ENCODE measurements around the gene DUSP8.
A peak's percentile ranks its signal among the peaks of the same experiment; 100 is the strongest.

DUSP8 gene

DNA sequence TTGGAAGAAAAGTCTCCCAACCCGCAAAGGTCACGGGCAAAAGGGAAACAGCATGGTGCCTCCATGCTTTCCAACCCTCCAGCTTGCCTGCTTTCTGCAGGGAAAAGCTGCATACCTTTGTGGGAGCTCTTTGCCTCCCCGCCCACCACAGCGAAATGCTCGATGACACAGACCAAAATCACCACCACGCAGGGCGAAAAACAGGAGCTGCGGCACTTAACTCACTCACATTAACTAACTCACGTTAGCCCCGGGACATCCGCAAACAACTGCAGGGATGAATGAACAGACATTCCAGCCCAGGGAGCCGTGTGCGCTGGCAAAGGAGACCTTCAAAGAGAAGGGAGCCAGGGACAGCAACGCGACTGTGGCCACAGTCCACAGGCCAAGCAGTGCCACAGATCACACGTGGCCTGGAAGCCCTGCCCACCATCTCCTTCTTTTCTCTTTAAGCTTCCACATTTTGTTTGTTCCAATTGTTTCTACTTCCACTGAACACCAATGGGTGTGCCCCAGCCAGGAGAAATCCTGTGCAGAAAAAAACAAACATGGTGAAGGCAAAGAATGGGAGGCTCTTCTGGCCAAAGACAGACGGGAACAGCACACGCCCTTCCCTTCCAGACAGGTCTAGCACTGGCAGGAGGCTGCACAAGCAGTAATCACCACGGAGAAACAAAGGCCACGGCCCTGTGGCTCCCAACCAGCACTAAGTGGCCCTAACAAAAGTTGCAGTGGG is 39.3 kb downstream of the DUSP8 start:
- DNase-seq (ENCODE audit: low read depth), result peak; percentile 48

DNA sequence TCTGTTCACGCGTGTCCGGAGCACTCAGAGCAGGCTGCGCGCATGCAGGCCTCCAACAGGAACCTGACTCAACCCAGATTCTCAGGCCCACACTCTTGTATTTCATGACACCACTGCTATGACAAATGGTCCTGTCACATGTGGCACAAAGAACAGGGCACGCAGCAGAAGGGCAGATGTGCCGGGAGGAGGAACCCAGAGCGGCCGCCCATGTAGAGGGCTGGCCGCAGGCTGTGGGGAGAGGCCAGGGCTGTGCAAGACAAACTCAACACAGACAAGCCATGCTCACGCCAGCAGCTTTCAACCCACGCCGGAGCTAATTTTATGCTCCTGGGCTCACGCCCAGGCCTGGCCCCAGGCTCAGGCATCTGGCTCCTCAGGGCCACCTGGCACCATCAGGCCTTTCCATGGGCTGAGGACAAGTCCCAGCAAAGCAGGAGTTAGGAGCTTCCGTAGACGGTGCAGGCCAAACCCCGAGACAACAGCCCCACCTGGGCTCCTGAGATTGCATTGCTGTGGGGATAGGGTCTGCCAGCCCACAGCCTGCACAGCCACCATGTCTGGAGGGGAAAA is 40.0 kb downstream of the DUSP8 start:
- peak; percentile 58 for DNase-seq (ENCODE audit: low read depth)

DNA sequence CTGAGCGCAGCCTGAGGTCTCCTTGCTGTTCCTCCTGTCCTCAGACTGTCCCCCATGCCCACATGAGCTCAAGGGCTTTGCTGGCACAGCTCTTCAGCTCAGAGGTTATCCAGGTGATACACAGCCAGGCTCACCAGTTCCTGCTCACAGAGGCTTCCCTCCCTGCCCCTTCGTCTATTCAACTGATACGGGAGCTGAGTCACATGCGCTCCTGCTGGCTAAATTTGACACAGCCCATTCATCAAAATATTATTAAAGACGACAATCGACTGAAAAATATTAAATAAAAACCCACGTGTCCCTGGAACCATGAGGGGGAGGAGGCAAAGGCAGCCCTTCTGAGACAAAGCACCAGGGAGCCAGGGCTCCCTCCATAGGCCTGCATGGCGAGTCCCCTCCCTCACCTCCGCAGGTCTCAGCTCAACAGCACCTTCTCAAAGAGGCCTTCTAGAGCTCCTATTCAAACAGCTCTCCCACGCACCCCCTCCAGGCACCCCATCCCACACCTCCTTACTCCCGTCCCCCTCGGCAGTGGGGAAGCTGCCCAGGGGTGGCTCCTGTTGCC is 40.5 kb downstream of the DUSP8 start:
- DNase-seq (ENCODE audit: low read depth), result no peak

DNA sequence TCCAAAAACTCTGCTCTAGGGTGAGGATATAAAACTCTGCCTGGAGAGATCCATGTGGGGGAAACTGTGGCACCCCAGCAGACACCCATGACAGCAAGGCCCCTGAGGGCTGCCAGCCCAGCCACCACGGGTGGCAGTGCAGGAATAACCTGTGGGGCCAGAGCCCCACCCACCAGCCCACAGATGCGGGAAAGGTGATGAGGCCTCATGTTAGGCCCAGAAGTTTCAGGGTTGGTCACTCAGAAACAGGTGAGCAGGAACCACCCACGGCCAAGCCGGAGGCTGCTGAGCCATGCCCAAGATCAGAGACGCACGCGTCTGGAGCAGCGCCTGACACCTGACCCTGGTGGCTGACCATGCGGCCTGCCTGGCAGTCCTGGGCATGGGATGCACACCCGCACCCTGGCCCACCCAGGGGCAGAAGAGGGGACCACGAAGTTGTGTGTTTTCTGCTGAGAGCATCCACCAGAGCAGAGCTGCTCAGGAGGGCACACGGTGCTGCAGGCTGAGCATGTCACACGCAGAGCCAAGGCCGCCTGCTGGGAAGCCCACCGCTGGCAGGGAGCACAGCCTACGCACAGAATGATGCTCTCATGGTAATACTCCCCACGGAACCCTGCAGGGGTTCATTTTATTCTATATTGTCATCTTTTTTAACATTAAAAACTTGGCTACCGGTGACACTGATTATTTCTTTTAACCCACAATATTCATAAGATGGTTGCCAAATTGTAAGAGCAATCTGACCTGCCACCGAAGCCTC is 41.2 kb downstream of the DUSP8 start:
- no peak for DNase-seq (ENCODE audit: low read depth)

DNA sequence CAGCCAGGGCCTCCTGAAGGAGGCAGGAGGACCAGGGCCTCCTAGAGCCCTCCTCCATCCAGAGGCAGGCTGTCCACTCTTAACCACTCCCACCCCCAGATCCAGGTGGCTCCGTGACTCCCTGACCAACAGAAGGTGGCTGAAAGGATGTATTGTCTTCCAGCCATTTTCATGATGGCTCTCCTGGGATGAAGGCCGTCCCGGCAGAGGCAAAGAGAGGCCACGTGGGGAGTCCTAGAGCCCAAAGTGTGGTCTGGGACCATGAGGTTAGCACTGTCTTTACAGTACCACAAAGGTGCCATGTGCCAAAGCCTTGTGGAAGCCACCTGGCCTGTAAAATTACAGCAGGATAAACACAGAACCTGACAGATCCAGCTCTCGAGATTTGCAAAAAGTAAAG is 42.3 kb downstream of the DUSP8 start:
- DNase-seq (ENCODE audit: low read depth), result no peak

DNA sequence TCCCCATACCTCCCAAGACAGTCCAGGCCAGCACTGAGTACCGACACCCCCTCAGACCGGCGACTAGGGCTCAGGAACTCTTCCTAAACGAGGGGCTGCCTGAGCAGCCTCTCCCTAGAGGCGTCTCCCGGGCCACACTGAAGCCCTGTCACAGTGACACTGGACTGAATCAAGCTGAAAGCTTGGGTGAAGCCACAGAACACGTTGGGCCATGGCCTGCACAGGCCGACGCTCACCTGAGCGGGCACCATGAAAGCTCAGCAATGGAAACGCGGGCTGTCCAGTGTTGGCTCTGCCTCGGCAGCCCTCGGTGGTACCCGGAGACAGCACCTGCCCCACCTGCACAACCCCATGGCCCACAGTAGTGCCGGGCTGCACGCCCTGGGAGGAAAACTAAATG is 42.8 kb downstream of the DUSP8 start:
- no peak for DNase-seq (ENCODE audit: low read depth)

DNA sequence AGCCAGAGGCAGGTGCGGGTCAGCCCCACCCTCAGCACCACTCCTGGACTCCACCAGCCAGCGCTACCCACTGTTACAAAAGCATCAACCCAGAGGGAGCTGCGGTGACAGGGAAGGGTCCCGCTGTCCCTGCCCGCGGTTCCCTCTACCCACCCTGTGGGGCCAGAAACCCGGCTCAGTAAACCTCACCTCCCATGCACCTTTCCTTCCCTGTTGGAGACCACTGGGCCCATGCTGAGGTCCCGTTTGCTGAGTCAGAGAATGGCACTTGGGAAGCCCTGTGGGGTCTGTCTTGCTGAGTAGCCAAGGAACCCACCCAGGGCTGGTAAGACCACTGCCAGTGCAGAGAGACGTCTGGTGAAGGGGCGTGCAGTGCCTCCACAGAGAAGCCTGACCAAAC is 43.4 kb downstream of the DUSP8 start:
- DNase-seq (ENCODE audit: low read depth), result no peak

DNA sequence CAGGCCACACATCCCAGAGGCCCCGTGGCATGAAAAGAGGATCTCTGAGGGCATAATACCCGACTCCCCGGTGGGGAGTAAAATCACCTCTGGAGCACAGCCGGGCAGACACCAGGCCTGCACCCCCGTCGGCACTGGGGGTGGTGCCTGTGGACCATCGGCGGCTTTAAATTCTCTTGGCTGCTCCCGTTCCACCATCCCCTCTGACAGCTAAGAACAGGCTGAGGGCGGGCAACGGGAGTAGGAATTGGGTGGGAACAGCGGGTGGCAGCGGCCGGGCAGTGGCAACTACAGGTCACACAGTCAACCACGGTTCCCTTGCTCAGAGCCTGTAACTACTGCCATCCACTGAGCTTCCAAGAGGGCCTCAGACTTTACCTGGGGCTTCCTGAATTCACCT is 45.3 kb downstream of the DUSP8 start:
- no peak for DNase-seq (ENCODE audit: low read depth)

DNA sequence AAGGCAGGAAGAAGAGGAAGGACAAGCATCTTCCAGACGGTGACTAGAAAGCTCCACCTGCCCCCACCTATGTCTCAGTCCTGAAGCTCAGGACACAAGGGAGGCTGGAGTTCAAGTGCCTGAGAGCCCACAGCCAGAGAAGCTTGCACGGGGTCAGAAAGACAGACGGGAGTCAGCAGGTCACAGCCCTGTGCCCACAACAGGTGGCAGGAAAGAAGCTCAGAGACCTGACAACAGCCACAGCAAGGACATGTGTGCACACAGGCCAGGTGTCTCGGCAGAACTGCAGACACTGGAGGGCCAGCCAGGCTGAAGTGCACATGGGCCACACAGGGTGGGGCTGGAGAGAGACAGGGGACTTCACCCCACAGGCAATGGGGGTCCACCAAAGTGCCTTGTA is 48.3 kb downstream of the DUSP8 start:
- DNase-seq (ENCODE audit: low read depth), result no peak

DNA sequence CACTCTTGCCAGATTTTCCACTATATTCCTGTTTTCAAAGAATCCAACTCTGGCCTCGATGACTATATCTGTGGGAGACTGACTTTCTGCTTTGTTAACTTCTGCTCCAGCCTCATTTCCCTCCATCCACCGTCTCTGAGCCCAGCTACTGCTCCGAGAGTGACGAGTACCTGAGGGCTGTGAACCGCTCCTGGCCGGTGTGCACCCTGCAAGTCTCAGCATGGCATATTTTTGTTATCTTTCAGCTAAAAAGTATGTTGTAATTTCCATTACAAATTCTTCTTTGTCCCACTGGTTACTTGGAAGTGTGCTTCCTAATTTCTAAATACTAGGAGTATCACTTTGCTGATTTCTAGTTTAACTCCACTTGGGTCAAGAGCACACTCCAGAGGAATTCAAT is 49.0 kb downstream of the DUSP8 start:
- DNase-seq (ENCODE audit: low read depth), result no peak

DNA sequence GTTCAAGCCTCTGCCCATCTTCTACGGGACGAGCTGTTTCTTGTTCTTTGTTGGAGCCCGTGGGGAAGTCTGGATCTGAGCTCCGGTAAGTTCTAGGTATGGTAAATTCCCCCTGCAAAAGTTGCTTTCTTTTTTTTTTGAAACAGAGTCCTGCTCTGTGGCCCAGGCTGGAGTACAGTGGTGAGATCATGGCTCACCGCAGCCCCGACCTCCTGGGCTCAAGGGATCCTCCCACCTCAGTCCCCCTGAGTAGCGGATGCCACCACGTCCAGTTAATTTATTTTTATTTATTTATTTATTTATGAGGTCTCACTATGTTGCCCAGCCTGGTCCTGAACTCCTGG is 50.0 kb downstream of the DUSP8 start:
- DNase-seq (ENCODE audit: low read depth), result no peak

DNA sequence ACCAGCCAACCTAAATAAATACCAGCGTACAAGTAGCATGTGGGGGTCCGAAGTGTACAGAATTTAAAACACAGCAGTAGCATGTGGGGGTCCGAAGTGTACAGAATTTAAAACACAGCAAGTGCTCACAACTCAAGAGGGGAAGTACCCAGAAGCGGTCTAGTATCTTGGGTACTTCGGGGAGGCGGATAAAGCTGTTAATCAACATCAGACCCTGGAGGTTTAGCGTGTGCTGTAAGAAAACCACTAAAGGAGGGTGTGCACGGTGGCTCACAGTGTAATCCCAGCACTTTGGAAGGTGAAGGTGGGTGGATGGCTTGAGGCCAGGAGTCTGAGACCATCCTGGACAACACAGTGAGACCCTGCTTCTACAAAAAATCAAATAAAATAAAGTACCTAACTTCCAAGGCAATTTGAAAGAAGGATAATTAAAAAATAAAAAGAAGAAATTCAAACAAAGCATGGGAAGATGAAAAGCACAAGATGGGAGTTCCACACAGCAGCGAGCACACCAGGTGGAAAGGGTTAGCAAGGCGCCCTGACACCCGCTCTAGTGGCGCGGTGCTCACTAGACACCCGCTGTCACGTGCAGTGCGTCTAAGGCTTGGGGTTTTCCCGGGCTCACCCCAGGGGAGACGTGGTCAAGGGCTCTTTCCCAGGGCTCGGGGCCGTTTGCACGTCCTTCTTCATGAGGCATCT is 50.5 kb downstream of the DUSP8 start:
- no peak for DNase-seq (ENCODE audit: low read depth)

DNA sequence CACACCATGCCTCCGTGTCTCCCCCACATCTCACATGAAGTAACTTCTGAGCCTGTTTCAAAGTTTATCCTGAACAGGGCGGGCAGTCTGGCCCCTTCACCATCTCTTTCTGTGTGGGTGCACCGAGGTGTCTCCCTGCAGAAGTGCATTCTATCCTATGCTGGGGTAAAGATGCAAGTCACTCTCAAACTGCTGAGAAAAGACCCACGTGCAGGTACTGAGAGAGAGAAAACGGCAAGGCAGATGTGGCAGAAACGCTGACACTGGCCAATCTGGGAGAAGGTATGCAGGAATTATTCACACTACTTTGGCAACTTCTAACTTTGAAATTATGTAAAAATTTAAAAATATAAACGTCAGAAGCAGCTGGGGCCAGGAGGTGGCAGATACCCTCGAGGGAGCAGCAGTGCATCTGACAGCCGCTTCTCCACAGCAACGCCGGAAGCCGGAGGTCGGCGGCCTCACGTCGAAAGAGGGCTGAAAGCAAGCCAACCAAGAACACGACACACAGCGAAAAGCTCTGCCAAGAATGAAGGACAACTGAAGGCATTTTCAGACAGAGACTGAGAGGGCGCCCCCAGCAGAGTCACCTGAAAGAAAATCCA is 51.3 kb downstream of the DUSP8 start:
- peak; percentile 16 for DNase-seq (ENCODE audit: low read depth)

DNA sequence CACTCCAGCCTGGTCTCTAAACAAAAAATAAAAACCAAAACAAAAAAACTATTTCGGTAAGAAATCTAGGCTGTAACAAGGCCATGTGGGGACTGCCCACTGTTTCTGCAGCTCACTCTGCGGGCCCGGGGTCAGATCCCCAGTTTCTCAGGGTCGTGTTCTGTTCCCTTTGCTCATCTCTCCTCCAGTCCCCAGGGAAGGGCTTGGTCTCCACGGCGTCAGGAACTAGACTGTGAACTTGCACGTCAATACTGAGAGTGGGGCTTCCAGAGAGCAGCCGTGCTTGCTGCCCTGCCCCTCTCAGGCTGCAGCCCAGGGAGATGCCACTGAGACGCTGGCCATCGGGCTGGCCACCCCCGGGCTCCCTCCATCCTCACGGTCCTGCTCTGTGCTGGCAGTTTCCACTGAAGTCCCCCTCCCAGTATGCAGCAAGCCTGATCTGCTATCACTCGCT is 51.8 kb downstream of the DUSP8 start:
- no peak for DNase-seq (ENCODE audit: low read depth)

DNA sequence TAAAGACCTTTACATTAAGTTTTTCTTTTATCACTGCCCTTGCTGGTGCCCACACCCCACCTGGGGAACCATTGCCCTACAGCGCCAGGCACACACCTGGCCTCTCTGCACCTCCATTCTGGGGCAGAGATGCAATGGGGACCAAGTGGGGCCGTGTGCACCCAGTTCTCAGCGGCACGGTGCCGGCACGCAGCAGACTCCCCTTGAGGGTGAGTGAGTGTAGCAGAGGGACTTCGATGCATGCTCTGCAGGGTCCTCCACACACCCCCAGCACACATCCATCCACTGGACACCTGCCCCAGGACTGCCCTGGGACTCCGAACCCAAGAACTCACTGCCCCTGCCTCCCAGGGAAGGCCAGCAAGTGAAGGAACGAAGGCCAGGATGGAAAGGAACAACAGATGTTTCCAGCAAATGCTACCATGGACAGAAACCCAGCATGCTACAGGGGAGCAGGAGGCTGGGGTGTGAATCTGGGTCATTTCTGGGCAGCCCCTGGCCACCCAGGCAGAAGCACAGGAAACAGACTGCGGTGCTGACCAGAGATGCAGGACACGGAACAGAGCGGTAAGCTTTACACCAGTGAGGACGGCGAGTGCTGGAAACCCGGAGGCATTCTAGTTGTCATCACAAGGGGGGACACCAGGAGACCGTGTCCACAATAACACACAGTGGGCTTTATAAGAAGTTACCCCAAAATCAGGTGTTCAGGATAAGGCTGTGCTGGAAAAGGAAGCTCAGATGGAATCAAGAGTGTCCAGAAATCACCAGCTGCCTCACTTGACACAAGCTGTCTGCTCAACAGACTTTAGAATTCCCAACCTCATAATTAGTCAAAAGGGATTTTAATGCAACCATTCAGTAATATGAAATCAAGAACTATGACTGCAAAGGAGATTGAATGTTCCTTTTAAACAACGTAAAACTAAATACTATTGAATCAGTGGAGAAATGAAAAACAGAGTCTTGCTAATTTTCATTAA is 52.8 kb downstream of the DUSP8 start:
- DNase-seq (ENCODE audit: low read depth), result no peak

DNA sequence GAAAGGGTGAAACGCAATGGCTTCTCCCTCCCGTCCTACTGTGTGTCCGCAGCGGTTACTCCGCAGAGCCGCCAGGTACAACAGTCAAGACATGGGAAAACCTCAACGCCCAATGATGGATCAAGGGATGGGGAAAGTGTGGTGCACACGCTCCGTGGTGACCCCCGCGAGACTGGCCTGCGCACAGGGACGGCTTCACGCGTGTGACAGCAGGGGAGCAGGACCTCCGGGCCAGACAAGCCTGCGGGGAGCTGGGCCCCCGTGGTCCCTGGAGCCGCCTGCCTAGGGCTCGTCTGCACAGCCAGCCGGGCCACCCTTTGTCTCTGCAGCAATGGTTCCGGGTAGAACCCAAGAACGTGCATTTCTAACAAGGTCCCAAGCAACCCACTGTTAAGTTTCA is 53.8 kb downstream of the DUSP8 start:
- no peak for DNase-seq (ENCODE audit: low read depth)

DNA sequence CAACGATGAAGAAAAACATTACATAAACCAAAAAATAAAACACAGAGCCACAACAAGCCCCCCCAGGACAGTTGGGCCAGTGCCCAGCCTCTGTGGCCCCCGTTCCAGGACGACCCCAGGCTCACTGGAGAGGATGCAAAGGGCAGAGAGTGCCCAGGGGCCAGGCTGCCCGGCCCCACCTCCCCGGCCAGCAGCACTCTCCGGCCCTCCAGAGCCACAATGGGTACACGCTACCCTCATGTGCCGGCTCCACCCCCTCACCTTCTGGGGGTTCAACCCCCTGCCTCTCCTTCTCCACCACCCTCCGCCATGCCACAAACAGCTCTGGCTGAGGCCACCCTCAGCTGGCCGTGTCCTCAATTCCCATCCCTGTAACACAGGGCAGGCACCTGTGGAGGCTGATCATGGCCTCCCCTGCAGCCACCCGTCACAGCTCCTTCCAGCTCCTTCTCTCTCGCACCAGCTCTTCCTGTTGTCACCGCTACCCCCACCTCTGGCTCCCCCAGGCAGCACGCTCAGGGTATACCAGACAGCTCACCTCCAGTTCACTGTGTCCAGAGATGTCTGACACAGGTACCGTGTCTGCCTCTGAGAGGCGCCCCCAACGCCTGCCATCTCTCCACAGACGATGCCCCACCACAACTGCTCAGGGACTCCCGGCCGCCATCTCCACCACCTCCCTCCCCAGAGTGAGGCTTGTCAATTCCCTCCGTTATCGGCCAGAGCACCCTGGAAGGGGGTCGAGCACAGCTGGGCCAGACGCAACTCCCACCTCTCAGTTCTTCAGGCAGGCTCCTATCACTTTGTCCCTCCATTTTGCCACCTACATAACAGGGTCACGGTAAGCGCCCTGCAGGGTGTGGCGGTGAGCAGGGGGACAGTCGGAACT is 54.7 kb downstream of the DUSP8 start:
- no peak for DNase-seq (ENCODE audit: low read depth)

DNA sequence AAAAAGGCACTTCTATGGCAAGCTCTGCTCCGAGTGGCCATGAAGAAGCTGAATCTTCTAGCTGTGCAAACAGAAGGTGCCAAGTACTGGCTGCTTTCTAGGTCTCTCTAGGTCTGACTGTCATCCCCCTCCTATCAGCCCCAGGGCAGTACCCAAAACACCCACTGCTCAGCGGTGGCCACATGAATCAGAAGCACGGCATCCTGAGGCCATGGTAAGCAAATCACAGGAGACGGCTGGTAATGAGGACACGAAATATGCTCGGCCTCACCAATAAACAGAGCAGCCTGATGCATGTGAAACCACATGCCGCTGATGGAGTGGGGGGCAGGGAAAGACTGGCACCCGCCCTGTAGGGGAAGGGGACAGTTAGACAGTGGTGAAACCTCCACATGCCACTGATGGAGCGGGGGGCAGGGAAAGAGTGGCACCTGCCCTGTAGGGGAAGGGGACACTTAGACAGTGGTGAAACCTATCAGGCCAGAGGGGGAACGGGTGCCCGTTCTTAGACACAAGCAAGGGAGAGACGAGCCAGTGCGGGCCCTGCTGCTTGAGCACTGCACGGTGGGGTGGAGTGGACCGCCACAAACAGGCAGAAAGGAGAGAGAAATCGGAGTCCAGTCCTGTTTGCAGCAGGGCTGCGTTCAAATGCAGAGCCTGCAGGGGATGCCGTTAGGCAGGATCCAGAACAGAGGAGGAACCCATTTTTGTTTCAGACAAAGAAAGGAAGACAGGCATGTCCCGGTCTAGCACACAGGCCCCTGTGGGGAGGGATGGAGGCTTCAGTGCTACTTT is 55.6 kb downstream of the DUSP8 start:
- peak; percentile 94 for DNase-seq (ENCODE audit: low read depth)

Data from EH (cell line).